ENCODE data around the gene GJD4. TPM values are rescaled to one million over a fixed set of nuclear protein-coding genes. Genes with fewer than 3 reads are reported as not detected.

Gene GJD4
- total RNA-seq, 6 experiments from 2014 or later = not detected

DNA sequence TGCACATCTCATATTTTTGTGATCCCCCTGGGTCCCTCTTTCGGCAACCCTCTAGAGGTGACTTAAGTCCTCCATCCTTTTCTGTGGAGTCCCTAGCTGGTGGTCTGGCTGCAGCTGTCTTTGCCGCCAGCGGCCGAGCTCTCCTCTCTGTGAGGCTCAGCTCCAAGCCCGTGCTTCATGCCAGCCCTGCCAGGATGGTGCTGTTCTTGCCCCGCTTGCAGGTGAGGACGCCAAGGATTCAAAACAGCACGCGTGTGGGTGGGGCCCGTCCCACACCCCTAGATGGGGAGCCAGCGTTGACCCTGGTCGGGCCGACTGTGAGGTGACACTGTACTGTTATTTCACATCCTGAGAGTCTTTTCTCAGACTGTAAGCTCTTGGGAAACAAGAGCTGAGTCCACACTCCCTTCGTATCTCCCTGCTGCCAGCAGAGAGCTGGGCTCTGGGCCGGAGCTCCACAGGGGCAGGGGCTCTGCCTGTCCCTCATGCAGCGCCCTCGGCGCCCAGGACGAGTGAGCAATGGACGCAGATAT lies 36.6 kb upstream of the GJD4 start:
- H3K4me3 Mint-ChIP-seq = no peak overlapping the region
- H3K27me3 Mint-ChIP-seq (ENCODE audit: insufficient read depth) = no peaks in the 10 kb centered on the region; the same call in 1 of the 2 replicates
- H3K9me3 Mint-ChIP-seq = no peaks in the 10 kb centered on the region
- H3K27ac Mint-ChIP-seq = no peak overlapping the region
- TF ChIP-seq, protein P1, sequence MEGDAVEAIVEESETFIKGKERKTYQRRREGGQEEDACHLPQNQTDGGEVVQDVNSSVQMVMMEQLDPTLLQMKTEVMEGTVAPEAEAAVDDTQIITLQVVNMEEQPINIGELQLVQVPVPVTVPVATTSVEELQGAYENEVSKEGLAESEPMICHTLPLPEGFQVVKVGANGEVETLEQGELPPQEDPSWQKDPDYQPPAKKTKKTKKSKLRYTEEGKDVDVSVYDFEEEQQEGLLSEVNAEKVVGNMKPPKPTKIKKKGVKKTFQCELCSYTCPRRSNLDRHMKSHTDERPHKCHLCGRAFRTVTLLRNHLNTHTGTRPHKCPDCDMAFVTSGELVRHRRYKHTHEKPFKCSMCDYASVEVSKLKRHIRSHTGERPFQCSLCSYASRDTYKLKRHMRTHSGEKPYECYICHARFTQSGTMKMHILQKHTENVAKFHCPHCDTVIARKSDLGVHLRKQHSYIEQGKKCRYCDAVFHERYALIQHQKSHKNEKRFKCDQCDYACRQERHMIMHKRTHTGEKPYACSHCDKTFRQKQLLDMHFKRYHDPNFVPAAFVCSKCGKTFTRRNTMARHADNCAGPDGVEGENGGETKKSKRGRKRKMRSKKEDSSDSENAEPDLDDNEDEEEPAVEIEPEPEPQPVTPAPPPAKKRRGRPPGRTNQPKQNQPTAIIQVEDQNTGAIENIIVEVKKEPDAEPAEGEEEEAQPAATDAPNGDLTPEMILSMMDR (IDR thresholded peaks at IDR 0.05) = no peak
- peaks cover 20% of the 10 kb centered on the region for H3K4me1 Mint-ChIP-seq (ENCODE audit: low read depth)
- H3K36me3 Mint-ChIP-seq (ENCODE audit: low read depth) = peaks cover 20% of the 10 kb centered on the region
- no peak for DNase-seq

DNA sequence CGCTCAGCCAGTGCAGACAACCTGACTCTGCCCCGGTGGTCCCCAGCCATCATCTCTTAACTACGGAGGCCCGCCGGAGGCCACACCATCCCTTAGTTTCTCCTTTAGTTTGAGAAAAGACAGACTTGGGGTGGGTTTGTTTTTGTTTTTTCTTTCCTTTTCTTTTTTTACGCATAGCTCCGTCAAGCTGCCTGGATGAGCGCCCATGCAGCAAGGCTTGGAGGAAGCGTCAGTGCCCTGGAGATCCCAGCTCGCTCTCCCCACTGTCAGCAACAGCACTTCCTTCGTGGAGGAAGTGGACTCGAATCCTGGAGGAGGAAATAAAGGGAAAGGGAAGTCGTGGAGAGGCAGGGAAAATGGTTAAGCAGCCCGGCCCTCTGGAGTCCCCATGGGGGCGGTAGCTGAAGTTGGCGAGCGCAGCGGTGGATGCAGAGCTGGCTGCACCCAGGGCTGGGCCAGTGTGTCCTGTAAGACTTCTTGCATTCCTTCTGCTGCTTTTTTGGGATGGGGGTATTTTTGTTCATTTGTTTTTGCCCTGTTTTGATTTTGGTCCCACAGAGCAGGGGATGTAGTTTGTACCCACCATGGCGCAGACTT lies 35.9 kb upstream of the GJD4 start:
- Mint-ChIP-seq H3K9me3 (no peaks in the 10 kb centered on the region), H3K27ac (no peak overlapping the region), H3K4me1 (ENCODE audit: low read depth) (peaks cover 23% of the 10 kb centered on the region), H3K27me3 (ENCODE audit: insufficient read depth) (no peaks in the 10 kb centered on the region; the same call in 1 of the 2 replicates), H3K36me3 (ENCODE audit: low read depth) (peaks cover 22% of the 10 kb centered on the region), H3K4me3 (no peak overlapping the region)
- no peak for DNase-seq
- TF ChIP-seq, protein P1 (IDR thresholded peaks at IDR 0.05) = no peak

DNA sequence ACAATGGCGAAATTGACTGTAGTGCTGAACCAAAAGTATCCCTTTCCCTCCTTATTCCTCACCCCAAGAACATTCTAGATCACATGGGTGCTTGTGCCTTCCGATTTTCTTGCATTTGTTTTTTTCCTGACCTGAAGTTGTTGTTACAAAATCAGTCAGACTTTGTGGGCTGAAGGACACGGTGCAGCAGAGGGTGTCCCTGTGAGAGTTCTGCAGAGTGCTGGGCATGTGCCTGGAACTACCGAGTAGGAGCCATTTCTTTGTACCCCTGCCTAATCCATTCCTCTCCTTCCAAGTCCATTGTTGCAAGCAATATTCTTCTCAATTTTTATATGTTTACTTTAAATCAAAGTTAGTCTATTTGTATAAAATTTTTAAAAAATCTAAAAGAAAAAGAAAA lies 35.3 kb upstream of the GJD4 start:
- no peak overlapping the region for H3K4me3 Mint-ChIP-seq
- no peak for DNase-seq
- peaks cover 23% of the 10 kb centered on the region for H3K4me1 Mint-ChIP-seq (ENCODE audit: low read depth)
- peaks cover 2% of the 10 kb centered on the region; the same call in 1 of the 2 replicates for H3K27me3 Mint-ChIP-seq (ENCODE audit: insufficient read depth)
- H3K36me3 Mint-ChIP-seq (ENCODE audit: low read depth) = peaks cover 27% of the 10 kb centered on the region
- no peak overlapping the region for H3K27ac Mint-ChIP-seq
- no peaks in the 10 kb centered on the region for H3K9me3 Mint-ChIP-seq
- TF ChIP-seq, protein P1 (IDR thresholded peaks at IDR 0.05) = no peak

DNA sequence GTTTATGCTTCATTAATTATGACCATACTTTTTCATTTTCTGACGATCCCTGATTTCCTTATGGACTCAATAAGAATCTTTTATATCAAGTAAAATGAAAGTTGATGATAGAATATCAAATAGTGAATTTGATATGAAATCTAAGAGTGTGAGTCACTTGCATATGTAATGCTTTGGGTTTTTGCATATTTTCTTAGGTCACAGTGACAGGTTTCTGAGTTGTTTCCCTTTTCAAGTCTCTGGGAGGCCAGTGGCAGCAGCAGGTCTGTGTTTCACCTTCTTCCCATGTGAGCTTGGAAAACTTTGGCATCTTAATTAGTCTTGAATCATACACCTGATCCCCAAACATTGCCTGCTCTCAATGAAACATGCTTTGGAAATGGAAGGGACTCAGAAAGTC lies 34.7 kb upstream of the GJD4 start:
- Mint-ChIP-seq H3K36me3 (ENCODE audit: low read depth) (peaks cover 30% of the 10 kb centered on the region), H3K4me3 (no peak overlapping the region), H3K27ac (no peak overlapping the region), H3K4me1 (ENCODE audit: low read depth) (peaks cover 23% of the 10 kb centered on the region), H3K9me3 (no peaks in the 10 kb centered on the region), H3K27me3 (ENCODE audit: insufficient read depth) (peaks cover 2% of the 10 kb centered on the region)
- no peak for DNase-seq
- TF ChIP-seq, protein P1 (IDR thresholded peaks at IDR 0.05) = no peak

DNA sequence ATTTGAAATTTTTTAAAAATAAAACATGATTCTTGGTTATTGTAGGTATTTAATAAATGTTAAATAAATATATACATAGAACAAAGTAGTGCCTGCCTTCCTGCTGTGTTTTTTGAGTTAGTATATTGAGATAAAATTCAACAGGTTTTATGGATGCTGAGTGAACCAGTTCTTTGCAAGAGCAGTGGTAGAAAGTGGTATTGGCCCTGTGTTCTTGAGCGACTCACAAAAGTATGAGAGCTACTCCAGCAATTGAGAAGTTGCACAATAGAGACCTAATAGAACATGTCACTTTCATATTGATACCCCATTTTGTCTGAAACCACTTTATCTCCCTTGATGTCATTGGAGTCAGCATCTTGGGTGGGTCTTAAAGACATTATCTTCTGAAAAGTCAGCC lies 32.6 kb upstream of the GJD4 start:
- no peak for DNase-seq
- TF ChIP-seq, protein P1 (IDR thresholded peaks at IDR 0.05) = no peak
- H3K4me1 Mint-ChIP-seq (ENCODE audit: low read depth) = peaks cover 22% of the 10 kb centered on the region
- peaks cover 4% of the 10 kb centered on the region for H3K27me3 Mint-ChIP-seq (ENCODE audit: insufficient read depth)
- no peaks in the 10 kb centered on the region for H3K9me3 Mint-ChIP-seq
- no peak overlapping the region for H3K27ac Mint-ChIP-seq
- peaks cover 28% of the 10 kb centered on the region for H3K36me3 Mint-ChIP-seq (ENCODE audit: low read depth)
- no peak overlapping the region for H3K4me3 Mint-ChIP-seq
